T-cell (primary cell): Measurements from ENCODE around the gene POTEF. TPM values are rescaled to one million over a fixed set of nuclear protein-coding genes. Genes with fewer than 3 reads are reported as not detected.
"Not testable (repeated sequence)": the region's sequence is repeated elsewhere in the genome, so short reads cannot be mapped to it uniquely, and the experiment has no call there.

ENCODE experiments used
- ATAC-seq, 4 experiments: fragments of 200-7000 bp in 3 of 4; fragments of 150-1000 bp in 1 of 4; cut with Tn5 transposase; replicated peaks in 1 of 4; 1 replicate in 3 of 4; 2 replicates in 1 of 4; pipeline ENCODE4 v1.10.0; 2021; ENCODE audit warnings: moderate library complexity in 3 of 4, mild to moderate bottlenecking in 2 of 4, moderate number of reproducible peaks in 1 of 4
- CTCF ChIA-PET, 2 donors: fragments of 300-600 bp; sonication (Branson Sonifier 250); formaldehyde crosslinking; loops; one replicate each; lab custom pipeline; 2022; ENCODE audit warnings: antibody characterized with exemption in 2 of 2; lab: Charles Lee
- POLR2A ChIA-PET, 2 donors: fragments of 300-600 bp; sonication (Branson Sonifier 250); formaldehyde crosslinking; loops; one replicate each; lab custom pipeline; 2022; ENCODE audit warnings: antibody characterized with exemption in 2 of 2; lab: Charles Lee
- DNase-seq, 35 experiments: peaks; one replicate each; pipeline versions ENCODE4 v3.0.0 to v3.0.0-alpha.2; 2013 to 2023
- H3K27ac ChIP-seq: one replicate; pipeline ENCODE4 v1.5.1; 2013; ENCODE audit warnings: low read length
- H3K27me3 ChIP-seq, 2 experiments: replicated peaks in 1 of 2; 1 replicate in 1 of 2; 2 replicates in 1 of 2; pipeline versions ENCODE4 v1.6.1 to v1.7.0; 2013; ENCODE audit warnings: low read length in 1 of 2, mixed read lengths in 1 of 2; ENCODE audit not compliant: control insufficient read depth in 2 of 2, insufficient read depth in 2 of 2; ENCODE audit errors: extremely low read depth in 1 of 2
- H3K36me3 ChIP-seq, 2 donors: 1 replicate in 1 of 2; 2 replicates in 1 of 2; pipeline versions ENCODE4 v1.6.1 to v1.7.0; 2013; ENCODE audit warnings: low read length in 1 of 2; ENCODE audit not compliant: control insufficient read depth in 2 of 2, insufficient read depth in 1 of 2; ENCODE audit errors: extremely low read depth in 1 of 2
- H3K4me1 ChIP-seq, 2 experiments: 1 replicate in 1 of 2; 2 replicates in 1 of 2; pipeline versions ENCODE4 v1.6.1 to v1.7.0; 2013; ENCODE audit warnings: low read length in 2 of 2, mixed read lengths in 1 of 2; ENCODE audit not compliant: insufficient read depth in 2 of 2, control insufficient read depth in 1 of 2; ENCODE audit errors: extremely low read depth in 1 of 2
- H3K4me3 ChIP-seq, 2 donors: 1 replicate in 1 of 2; 2 replicates in 1 of 2; pipeline versions ENCODE4 v1.5.1 to v1.7.0; 2013; ENCODE audit warnings: mild to moderate bottlenecking in 2 of 2, low read length in 1 of 2, moderate library complexity in 1 of 2; ENCODE audit not compliant: control insufficient read depth in 1 of 2; ENCODE audit errors: extremely low read depth in 1 of 2
- H3K9me3 ChIP-seq: 2 replicates; pipeline ENCODE4 v1.7.0; 2013
- H3K27ac Mint-ChIP-seq, 2 donors: one replicate each; pipeline ENCODE4 v1.8.0; 2020 to 2021; ENCODE audit warnings: mild to moderate bottlenecking in 2 of 2, mixed read lengths in 2 of 2
- H3K27me3 Mint-ChIP-seq, 2 donors: one replicate each; pipeline ENCODE4 v1.8.0; 2021 to 2022; ENCODE audit warnings: mixed read lengths in 2 of 2
- H3K36me3 Mint-ChIP-seq: one replicate; pipeline ENCODE4 v1.8.0; 2021; ENCODE audit warnings: mixed read lengths
- H3K4me1 Mint-ChIP-seq, 3 donors: one replicate each; pipeline ENCODE4 v1.8.0; 2020 to 2022; ENCODE audit warnings: mixed read lengths in 3 of 3, mild to moderate bottlenecking in 1 of 3
- H3K4me3 Mint-ChIP-seq, 3 donors: one replicate each; pipeline ENCODE4 v1.8.0; 2020 to 2022; ENCODE audit warnings: mild to moderate bottlenecking in 3 of 3, mixed read lengths in 3 of 3, moderate library complexity in 3 of 3
- H3K9me3 Mint-ChIP-seq, 3 donors: one replicate each; pipeline ENCODE4 v1.8.0; 2020 to 2022; ENCODE audit warnings: mixed read lengths in 3 of 3
- WGBS: methylation state at CpG from one replicate; pipeline ENCODE4 v1.1.5; 2013; ENCODE audit warnings: missing lambda C conversion rate; ENCODE audit not compliant: insufficient coverage; 5-methylcytosine and 5-hydroxymethylcytosine counted together
- total RNA-seq, 35 experiments: library from RNA in 6 of 35; stranded (reverse) in 6 of 35; fragments of 120-200 nt in 1 of 35; gene quantifications; one replicate each; pipeline versions ENCODE4 v1.2.1 to v1.2.4 and lab custom pipeline; 2013 to 2026

Gene POTEF
- total RNA-seq, 5 donors from 2014 or later (not counting 1 experiment from before 2014, with no cell fraction given): not detected

GRCh38 chr2:130162968-130163367 lies 33.9 kb upstream of the POTEF start:
- no peak overlapping the region for H3K27ac ChIP-seq
- WGBS: 95% methylated on average over 8 of the region's 9 CpGs
- ATAC-seq (no peak), DNase-seq (no peak)
- ChIA-PET POLR2A (no interaction called here), CTCF (no interaction called here)
- H3K27me3 Mint-ChIP-seq: no peaks in the 10 kb centered on the region
- no peaks in the 10 kb centered on the region for H3K9me3 ChIP-seq
- no peak overlapping the region for H3K27ac Mint-ChIP-seq
- H3K36me3 Mint-ChIP-seq: peaks cover 32% of the 10 kb centered on the region
- H3K4me1 ChIP-seq: peaks cover 0 to 6% of the 10 kb centered on the region in 2 experiments
- H3K36me3 ChIP-seq: peaks cover 7 to 43% of the 10 kb centered on the region in 2 donors
- H3K27me3 ChIP-seq: no peaks in the 10 kb centered on the region
- peaks cover 0 to 8% (median 2%) of the 10 kb centered on the region in 3 donors for H3K4me1 Mint-ChIP-seq
- no peaks in the 10 kb centered on the region for H3K9me3 Mint-ChIP-seq
- no peak overlapping the region for H3K4me3 Mint-ChIP-seq
- H3K4me3 ChIP-seq: no peak overlapping the region

GRCh38 chr2:130162486-130162885 lies 33.5 kb upstream of the POTEF start:
- H3K27ac Mint-ChIP-seq, ATAC-seq, H3K27me3 Mint-ChIP-seq, CTCF ChIA-PET, H3K4me3 Mint-ChIP-seq, H3K9me3 ChIP-seq, DNase-seq, POLR2A ChIA-PET, H3K27ac ChIP-seq, H3K4me3 ChIP-seq, H3K27me3 ChIP-seq, H3K4me1 ChIP-seq, H3K9me3 Mint-ChIP-seq: not testable (repeated sequence)
- H3K36me3 ChIP-seq: peaks cover 4 to 38% of the 10 kb centered on the region in 2 donors
- H3K4me1 Mint-ChIP-seq: peaks cover 0 to 10% (median 2%) of the 10 kb centered on the region in 3 donors
- 100% methylated on average over 3 of the region's 7 CpGs for WGBS
- H3K36me3 Mint-ChIP-seq: peaks cover 27% of the 10 kb centered on the region

GRCh38 chr2:130160838-130161705 lies 32.0 kb upstream of the POTEF start:
- H3K4me1 ChIP-seq, DNase-seq, H3K4me3 Mint-ChIP-seq, H3K27me3 ChIP-seq, H3K9me3 ChIP-seq, CTCF ChIA-PET, H3K27ac Mint-ChIP-seq, ATAC-seq, H3K9me3 Mint-ChIP-seq, H3K4me3 ChIP-seq, H3K27ac ChIP-seq, H3K27me3 Mint-ChIP-seq, POLR2A ChIA-PET: not testable (repeated sequence)
- WGBS: 93% methylated on average over 14 of the region's 25 CpGs
- peaks cover 2 to 29% of the 10 kb centered on the region in 2 donors for H3K36me3 ChIP-seq
- Mint-ChIP-seq H3K36me3 (peaks cover 22% of the 10 kb centered on the region), H3K4me1 (peaks cover 0 to 10% (median 2%) of the 10 kb centered on the region in 3 donors)

GRCh38 chr2:130160131-130160530 lies 31.1 kb upstream of the POTEF start:
- Mint-ChIP-seq H3K4me3 (no peak overlapping the region), H3K27me3 (no peaks in the 10 kb centered on the region), H3K27ac (no peak overlapping the region), H3K36me3 (peaks cover 19% of the 10 kb centered on the region), H3K9me3 (no peaks in the 10 kb centered on the region), H3K4me1 (peaks cover 0 to 10% (median 2%) of the 10 kb centered on the region in 3 donors)
- Histone ChIP-seq H3K9me3 (no peaks in the 10 kb centered on the region), H3K36me3 (peaks cover 2 to 22% of the 10 kb centered on the region in 2 donors), H3K4me1 (peaks cover 0 to 6% of the 10 kb centered on the region in 2 experiments), H3K4me3 (no peak overlapping the region), H3K27me3 (no peaks in the 10 kb centered on the region), H3K27ac (no peak overlapping the region)
- CTCF ChIA-PET: no interaction called here
- DNase-seq (no peak), ATAC-seq (no peak)
- POLR2A ChIA-PET: no interaction called here
- WGBS: 100% methylated on average over 6 of the region's 6 CpGs

- CTCF ChIA-PET, DNase-seq, H3K9me3 Mint-ChIP-seq, H3K4me1 ChIP-seq, POLR2A ChIA-PET, H3K27me3 ChIP-seq, H3K4me3 Mint-ChIP-seq, ATAC-seq, H3K27me3 Mint-ChIP-seq, H3K9me3 ChIP-seq, H3K27ac Mint-ChIP-seq, H3K27ac ChIP-seq, H3K4me3 ChIP-seq: not testable (repeated sequence)
- no CpG with 5 or more reads among the region's 4 CpGs for WGBS
- Mint-ChIP-seq H3K36me3 (peaks cover 18% of the 10 kb centered on the region), H3K4me1 (peaks cover 0 to 10% (median 2%) of the 10 kb centered on the region in 3 donors)
- peaks cover 2 to 21% of the 10 kb centered on the region in 2 donors for H3K36me3 ChIP-seq
Observed at GRCh38 chr2:130159376-130159775, 30.4 kb upstream of the POTEF start.

- DNase-seq: no peak
- H3K36me3 Mint-ChIP-seq: peaks cover 17% of the 10 kb centered on the region
- ATAC-seq: no peak
- ChIA-PET POLR2A (no interaction called here), CTCF (no interaction called here)
- peak overlapping the region; percentile 28 to 36 for H3K27ac Mint-ChIP-seq
- Histone ChIP-seq H3K4me3 (no peak overlapping the region), H3K27ac (no peak overlapping the region), H3K9me3 (no peaks in the 10 kb centered on the region), H3K27me3 (no peaks in the 10 kb centered on the region), H3K4me1 (peaks cover 0 to 6% of the 10 kb centered on the region in 2 experiments), H3K36me3 (peaks cover 2 to 14% of the 10 kb centered on the region in 2 donors)
- H3K4me1 Mint-ChIP-seq: peaks cover 0 to 10% (median 2%) of the 10 kb centered on the region in 3 donors
- H3K9me3 Mint-ChIP-seq: no peaks in the 10 kb centered on the region
- no peak overlapping the region for H3K4me3 Mint-ChIP-seq
- no peaks in the 10 kb centered on the region for H3K27me3 Mint-ChIP-seq
- 87% methylated on average over 5 of the region's 9 CpGs for WGBS
Observed at GRCh38 chr2:130158631-130159030, 29.6 kb upstream of the POTEF start.
